Liver (tissue), 9 donors: Measurements from ENCODE around the gene F8. TPM values are rescaled to one million over a fixed set of nuclear protein-coding genes. Genes with fewer than 3 reads are reported as not detected.

ENCODE experiments used
- DNase-seq: peaks from one replicate; pipeline ENCODE4 v3.0.0-alpha.2; 2017; ENCODE audit warnings: low spot score
- H3K27ac ChIP-seq, 2 donors: one replicate each; pipeline ENCODE4 v1.7.0; 2013; ENCODE audit warnings: inconsistent platforms in 2 of 2, low read length in 2 of 2, control low read depth in 1 of 2, low read depth in 1 of 2, mild to moderate bottlenecking in 1 of 2
- H3K27me3 ChIP-seq, 4 donors: one replicate each; pipeline versions ENCODE4 v1.6.1 to v1.7.0; 2013; ENCODE audit warnings: low read length in 3 of 4, inconsistent platforms in 1 of 4, mild to moderate bottlenecking in 1 of 4, moderate library complexity in 1 of 4; ENCODE audit not compliant: control insufficient read depth in 4 of 4, insufficient read depth in 4 of 4
- H3K36me3 ChIP-seq, 4 donors: one replicate each; pipeline versions ENCODE4 v1.6.1 to v1.7.0; 2013; ENCODE audit warnings: low read length in 3 of 4, mild to moderate bottlenecking in 3 of 4, low read depth in 1 of 4, moderate library complexity in 1 of 4; ENCODE audit not compliant: control insufficient read depth in 4 of 4, insufficient read depth in 3 of 4
- H3K4me1 ChIP-seq, 4 donors: one replicate each; pipeline versions ENCODE4 v1.6.1 to v1.7.0; 2013; ENCODE audit warnings: low read length in 3 of 4, mild to moderate bottlenecking in 3 of 4, moderate library complexity in 1 of 4; ENCODE audit not compliant: control insufficient read depth in 4 of 4, insufficient read depth in 4 of 4
- H3K4me3 ChIP-seq, 3 donors: one replicate each; pipeline versions ENCODE4 v1.6.1 to v1.7.0; 2013; ENCODE audit warnings: low read length in 3 of 3, control low read depth in 1 of 3, low read depth in 1 of 3, mild to moderate bottlenecking in 1 of 3
- H3K9ac ChIP-seq, 2 donors: one replicate each; pipeline ENCODE4 v1.7.0; 2013; ENCODE audit warnings: low read length in 2 of 2, mild to moderate bottlenecking in 2 of 2, moderate library complexity in 2 of 2, control low read depth in 1 of 2, low read depth in 1 of 2
- H3K9me3 ChIP-seq, 4 donors: one replicate each; pipeline versions ENCODE4 v1.6.1 to v1.7.0; 2013; ENCODE audit warnings: low read length in 3 of 4; ENCODE audit not compliant: control insufficient read depth in 4 of 4
- EGR1 ChIP-seq, 2 donors: IDR thresholded peaks; 2 replicates each; pipeline ENCODE4 v1.6.1; 2016 to 2018; ENCODE audit warnings: antibody characterized with exemption in 2 of 2, low read depth in 2 of 2
- FOXA1 ChIP-seq: IDR thresholded peaks from 2 replicates; pipeline ENCODE4 v1.6.1; 2016; ENCODE audit warnings: antibody characterized with exemption
- FOXA2 ChIP-seq: IDR thresholded peaks from 2 replicates; pipeline ENCODE4 v1.6.1; 2016; ENCODE audit warnings: antibody characterized with exemption
- GABPA ChIP-seq, 2 donors: IDR thresholded peaks in 1 of 2; conservative IDR thresholded peaks in 1 of 2; 2 replicates each; pipeline ENCODE4 v1.6.1; 2016; ENCODE audit warnings: antibody characterized with exemption in 2 of 2, mild to moderate bottlenecking in 1 of 2, moderate library complexity in 1 of 2
- HNF4A ChIP-seq, 2 donors: conservative IDR thresholded peaks; 2 replicates each; pipeline ENCODE4 v1.6.1; 2016; ENCODE audit warnings: antibody characterized with exemption in 2 of 2, mild to moderate bottlenecking in 2 of 2
- HNF4G ChIP-seq: IDR thresholded peaks from 2 replicates; pipeline ENCODE4 v1.6.1; 2016; ENCODE audit warnings: antibody characterized with exemption
- JUND ChIP-seq, 2 donors: IDR thresholded peaks; 2 replicates each; pipeline ENCODE4 v1.6.1; 2016; ENCODE audit warnings: antibody characterized with exemption in 2 of 2
- NR2F2 ChIP-seq: IDR thresholded peaks from 2 replicates; pipeline ENCODE4 v1.6.1; 2016; ENCODE audit warnings: antibody characterized with exemption
- RAD21 ChIP-seq, 2 donors: IDR thresholded peaks; 2 replicates each; pipeline ENCODE4 v1.6.1; 2016; ENCODE audit warnings: antibody characterized with exemption in 2 of 2, mild to moderate bottlenecking in 2 of 2
- RXRA ChIP-seq, 2 donors: IDR thresholded peaks; 2 replicates each; pipeline ENCODE4 v1.6.1; 2017 to 2018; ENCODE audit warnings: antibody characterized with exemption in 2 of 2, mild to moderate bottlenecking in 1 of 2
- SP1 ChIP-seq: IDR thresholded peaks from 2 replicates; pipeline ENCODE4 v1.6.1; 2018; ENCODE audit warnings: antibody characterized with exemption, mild to moderate bottlenecking
- TAF1 ChIP-seq: conservative IDR thresholded peaks from 2 replicates; pipeline ENCODE4 v1.6.1; 2016; ENCODE audit warnings: antibody characterized with exemption, mild to moderate bottlenecking
- YY1 ChIP-seq: IDR thresholded peaks from 2 replicates; pipeline ENCODE4 v1.6.1; 2016; ENCODE audit warnings: antibody characterized with exemption, mild to moderate bottlenecking
- WGBS: extraction: QIAGEN DNeasy Blood & Tissue Kit; methylation state at CpG from one replicate; pipeline ENCODE4 v1.1.7; 2013; 5-methylcytosine and 5-hydroxymethylcytosine counted together
- polyA plus RNA-seq, 2 donors: library from polyadenylated mRNA; stranded (reverse) in 1 of 2; unstranded in 1 of 2; fragments of 200-250 nt in 1 of 2; fragments of >200 nt in 1 of 2; fragmentation: Nextera tagmentation in 1 of 2; extraction: Ambion mirVana in 1 of 2; gene quantifications; one replicate each; pipeline versions ENCODE4 v1.2.1 to v1.2.3, GENCODE V29; 2013 to 2015
- total RNA-seq, 2 donors: library from RNA; depleted of rRNA; stranded (reverse); fragments of >200 nt; gene quantifications; one replicate each; pipeline ENCODE4 v1.2.3, GENCODE V29; 2014
- TF ChIP-seq, protein P1 (sequence below): IDR thresholded peaks from 2 replicates; pipeline ENCODE4 v1.6.1; 2016; ENCODE audit warnings: antibody characterized with exemption
- TF ChIP-seq, protein P2 (sequence below): fragments of 150-350 bp; IDR thresholded peaks from 2 replicates; pipeline ENCODE4 v1.5.1; 2017; ENCODE audit warnings: improper control_type of control experiment, low read depth, low read length; ENCODE audit not compliant: missing input control
- TF ChIP-seq, protein P3 (sequence below): IDR thresholded peaks from 2 replicates; pipeline ENCODE4 v1.6.1; 2016; ENCODE audit warnings: antibody characterized with exemption, mild to moderate bottlenecking
- TF ChIP-seq, protein P4 (sequence below): IDR thresholded peaks from 2 replicates; pipeline ENCODE4 v1.6.1; 2016; ENCODE audit warnings: antibody characterized with exemption
- TF ChIP-seq, protein P5 (sequence below): IDR thresholded peaks from 2 replicates; pipeline ENCODE4 v1.6.1; 2016; ENCODE audit warnings: antibody characterized with exemption
- donor health status: healthy.
- donor health status: healthy.
- donor health status: healthy.
- donor health status: healthy.
- donor health status: healthy.

The F8 gene
- total and polyA plus RNA-seq, 4 donors = 8.0 to 22.3 (median 13.8) TPM

DNA sequence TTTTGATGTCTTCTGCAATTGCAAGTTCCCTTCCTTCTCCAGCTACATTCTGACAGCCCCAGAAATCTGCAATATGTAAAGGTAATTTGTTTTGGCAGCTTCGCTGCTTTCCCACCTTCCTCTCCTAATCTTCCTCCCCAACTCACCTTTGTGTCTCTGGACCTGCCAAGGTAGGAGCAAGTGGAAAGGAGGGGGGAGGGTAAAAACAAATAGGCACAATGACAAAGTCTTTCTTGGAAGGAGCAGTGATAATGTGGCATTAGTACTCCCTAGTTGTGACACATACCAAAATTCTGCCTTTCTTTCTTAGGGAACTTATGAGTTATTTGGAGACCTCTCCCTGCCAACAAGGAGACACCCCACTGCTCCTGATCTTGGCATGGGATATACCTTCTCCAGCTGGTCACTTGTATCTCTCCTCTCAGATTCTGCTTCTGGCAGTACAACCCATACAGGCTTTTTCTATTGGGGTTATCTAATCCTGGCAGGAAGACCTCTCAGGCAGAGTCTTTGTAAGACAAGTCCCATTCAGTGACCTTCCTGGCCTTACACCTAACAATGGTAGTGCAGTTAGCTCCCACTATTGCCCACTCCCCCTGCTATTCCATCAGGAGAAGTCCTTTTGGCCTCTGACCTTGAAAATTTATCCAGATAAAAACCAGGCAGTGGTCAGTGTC is 24.2 kb downstream of the F8 start:
- Histone ChIP-seq H3K9me3 (no peaks in the 10 kb centered on the region), H3K9ac (no peak overlapping the region), H3K27me3 (no peaks in the 10 kb centered on the region), H3K4me3 (no peak overlapping the region), H3K27ac (no peak overlapping the region), H3K36me3 (no peaks in the 10 kb centered on the region), H3K4me1 (no peaks in the 10 kb centered on the region)
- TF ChIP-seq NR2F2 = no peak
- TF ChIP-seq RXRA (IDR thresholded peaks at IDR 0.05) = no peak
- TF ChIP-seq, protein P1, sequence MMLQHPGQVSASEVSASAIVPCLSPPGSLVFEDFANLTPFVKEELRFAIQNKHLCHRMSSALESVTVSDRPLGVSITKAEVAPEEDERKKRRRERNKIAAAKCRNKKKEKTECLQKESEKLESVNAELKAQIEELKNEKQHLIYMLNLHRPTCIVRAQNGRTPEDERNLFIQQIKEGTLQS = no peak
- TF ChIP-seq, protein P2, sequence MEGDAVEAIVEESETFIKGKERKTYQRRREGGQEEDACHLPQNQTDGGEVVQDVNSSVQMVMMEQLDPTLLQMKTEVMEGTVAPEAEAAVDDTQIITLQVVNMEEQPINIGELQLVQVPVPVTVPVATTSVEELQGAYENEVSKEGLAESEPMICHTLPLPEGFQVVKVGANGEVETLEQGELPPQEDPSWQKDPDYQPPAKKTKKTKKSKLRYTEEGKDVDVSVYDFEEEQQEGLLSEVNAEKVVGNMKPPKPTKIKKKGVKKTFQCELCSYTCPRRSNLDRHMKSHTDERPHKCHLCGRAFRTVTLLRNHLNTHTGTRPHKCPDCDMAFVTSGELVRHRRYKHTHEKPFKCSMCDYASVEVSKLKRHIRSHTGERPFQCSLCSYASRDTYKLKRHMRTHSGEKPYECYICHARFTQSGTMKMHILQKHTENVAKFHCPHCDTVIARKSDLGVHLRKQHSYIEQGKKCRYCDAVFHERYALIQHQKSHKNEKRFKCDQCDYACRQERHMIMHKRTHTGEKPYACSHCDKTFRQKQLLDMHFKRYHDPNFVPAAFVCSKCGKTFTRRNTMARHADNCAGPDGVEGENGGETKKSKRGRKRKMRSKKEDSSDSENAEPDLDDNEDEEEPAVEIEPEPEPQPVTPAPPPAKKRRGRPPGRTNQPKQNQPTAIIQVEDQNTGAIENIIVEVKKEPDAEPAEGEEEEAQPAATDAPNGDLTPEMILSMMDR = no peak
- TF ChIP-seq GABPA (IDR thresholded peaks at IDR 0.05 in 1 of 2, conservative IDR thresholded peaks at IDR 0.05 in 1 of 2) = no peak
- no peak for TF ChIP-seq FOXA1
- TF ChIP-seq, protein P3, sequence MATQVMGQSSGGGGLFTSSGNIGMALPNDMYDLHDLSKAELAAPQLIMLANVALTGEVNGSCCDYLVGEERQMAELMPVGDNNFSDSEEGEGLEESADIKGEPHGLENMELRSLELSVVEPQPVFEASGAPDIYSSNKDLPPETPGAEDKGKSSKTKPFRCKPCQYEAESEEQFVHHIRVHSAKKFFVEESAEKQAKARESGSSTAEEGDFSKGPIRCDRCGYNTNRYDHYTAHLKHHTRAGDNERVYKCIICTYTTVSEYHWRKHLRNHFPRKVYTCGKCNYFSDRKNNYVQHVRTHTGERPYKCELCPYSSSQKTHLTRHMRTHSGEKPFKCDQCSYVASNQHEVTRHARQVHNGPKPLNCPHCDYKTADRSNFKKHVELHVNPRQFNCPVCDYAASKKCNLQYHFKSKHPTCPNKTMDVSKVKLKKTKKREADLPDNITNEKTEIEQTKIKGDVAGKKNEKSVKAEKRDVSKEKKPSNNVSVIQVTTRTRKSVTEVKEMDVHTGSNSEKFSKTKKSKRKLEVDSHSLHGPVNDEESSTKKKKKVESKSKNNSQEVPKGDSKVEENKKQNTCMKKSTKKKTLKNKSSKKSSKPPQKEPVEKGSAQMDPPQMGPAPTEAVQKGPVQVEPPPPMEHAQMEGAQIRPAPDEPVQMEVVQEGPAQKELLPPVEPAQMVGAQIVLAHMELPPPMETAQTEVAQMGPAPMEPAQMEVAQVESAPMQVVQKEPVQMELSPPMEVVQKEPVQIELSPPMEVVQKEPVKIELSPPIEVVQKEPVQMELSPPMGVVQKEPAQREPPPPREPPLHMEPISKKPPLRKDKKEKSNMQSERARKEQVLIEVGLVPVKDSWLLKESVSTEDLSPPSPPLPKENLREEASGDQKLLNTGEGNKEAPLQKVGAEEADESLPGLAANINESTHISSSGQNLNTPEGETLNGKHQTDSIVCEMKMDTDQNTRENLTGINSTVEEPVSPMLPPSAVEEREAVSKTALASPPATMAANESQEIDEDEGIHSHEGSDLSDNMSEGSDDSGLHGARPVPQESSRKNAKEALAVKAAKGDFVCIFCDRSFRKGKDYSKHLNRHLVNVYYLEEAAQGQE = no peak
- TF ChIP-seq YY1 = no peak
- TF ChIP-seq FOXA2 = no peak
- no peak for TF ChIP-seq HNF4G
- no peak for TF ChIP-seq EGR1 (IDR thresholded peaks at IDR 0.05; ENCODE audit: low read depth in 2 of 2)
- no peak for TF ChIP-seq TAF1
- TF ChIP-seq JUND (IDR thresholded peaks at IDR 0.05) = no peak
- no peak for TF ChIP-seq RAD21 (IDR thresholded peaks at IDR 0.05)
- TF ChIP-seq, protein P4, sequence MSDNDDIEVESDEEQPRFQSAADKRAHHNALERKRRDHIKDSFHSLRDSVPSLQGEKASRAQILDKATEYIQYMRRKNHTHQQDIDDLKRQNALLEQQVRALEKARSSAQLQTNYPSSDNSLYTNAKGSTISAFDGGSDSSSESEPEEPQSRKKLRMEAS = no peak
- no peak for TF ChIP-seq HNF4A (conservative IDR thresholded peaks at IDR 0.05)
- no peak for TF ChIP-seq SP1
- TF ChIP-seq, protein P5, sequence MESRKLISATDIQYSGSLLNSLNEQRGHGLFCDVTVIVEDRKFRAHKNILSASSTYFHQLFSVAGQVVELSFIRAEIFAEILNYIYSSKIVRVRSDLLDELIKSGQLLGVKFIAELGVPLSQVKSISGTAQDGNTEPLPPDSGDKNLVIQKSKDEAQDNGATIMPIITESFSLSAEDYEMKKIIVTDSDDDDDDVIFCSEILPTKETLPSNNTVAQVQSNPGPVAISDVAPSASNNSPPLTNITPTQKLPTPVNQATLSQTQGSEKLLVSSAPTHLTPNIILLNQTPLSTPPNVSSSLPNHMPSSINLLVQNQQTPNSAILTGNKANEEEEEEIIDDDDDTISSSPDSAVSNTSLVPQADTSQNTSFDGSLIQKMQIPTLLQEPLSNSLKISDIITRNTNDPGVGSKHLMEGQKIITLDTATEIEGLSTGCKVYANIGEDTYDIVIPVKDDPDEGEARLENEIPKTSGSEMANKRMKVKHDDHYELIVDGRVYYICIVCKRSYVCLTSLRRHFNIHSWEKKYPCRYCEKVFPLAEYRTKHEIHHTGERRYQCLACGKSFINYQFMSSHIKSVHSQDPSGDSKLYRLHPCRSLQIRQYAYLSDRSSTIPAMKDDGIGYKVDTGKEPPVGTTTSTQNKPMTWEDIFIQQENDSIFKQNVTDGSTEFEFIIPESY = no peak
- WGBS = 100% methylated on average over 1 of the region's 1 CpG
- no peak for DNase-seq
